Immature natural killer cell (primary cell): ENCODE results near the gene MISFA. TPM values are rescaled to one million over a fixed set of nuclear protein-coding genes. Genes with fewer than 3 reads are reported as not detected.
"Not testable (repeated sequence)": the region's sequence is repeated elsewhere in the genome, so short reads cannot be mapped to it uniquely, and the experiment has no call there.

Source experiments
- DNase-seq, 3 donors: peaks; one replicate each; pipeline ENCODE4 v3.0.0; 2022; ENCODE audit warnings: mixed read lengths in 1 of 3
- H3K27ac Mint-ChIP-seq, 6 donors: one replicate each; pipeline ENCODE4 v1.8.0; 2020; ENCODE audit warnings: mixed read lengths in 6 of 6, mild to moderate bottlenecking in 5 of 6, inconsistent platforms in 4 of 6, moderate library complexity in 3 of 6
- H3K27me3 Mint-ChIP-seq, 3 donors: one replicate each; pipeline ENCODE4 v1.8.0; 2020 to 2021; ENCODE audit warnings: low read depth in 3 of 3, mild to moderate bottlenecking in 3 of 3, mixed read lengths in 3 of 3, moderate library complexity in 3 of 3, inconsistent platforms in 1 of 3
- H3K36me3 Mint-ChIP-seq, 3 donors: one replicate each; pipeline ENCODE4 v1.8.0; 2020; ENCODE audit warnings: mixed read lengths in 3 of 3, inconsistent platforms in 2 of 3, mild to moderate bottlenecking in 2 of 3
- H3K4me1 Mint-ChIP-seq, 2 donors: one replicate each; pipeline ENCODE4 v1.8.0; 2020; ENCODE audit warnings: inconsistent platforms in 2 of 2, mild to moderate bottlenecking in 2 of 2, mixed read lengths in 2 of 2, moderate library complexity in 1 of 2
- H3K4me3 Mint-ChIP-seq, 5 donors: one replicate each; pipeline ENCODE4 v1.8.0; 2020; ENCODE audit warnings: mild to moderate bottlenecking in 5 of 5, mixed read lengths in 5 of 5, inconsistent platforms in 3 of 5, moderate library complexity in 3 of 5
- H3K9me3 Mint-ChIP-seq, 6 donors: one replicate each; pipeline ENCODE4 v1.8.0; 2020; ENCODE audit warnings: mild to moderate bottlenecking in 6 of 6, mixed read lengths in 6 of 6, inconsistent platforms in 4 of 6, moderate library complexity in 3 of 6
- polyA plus RNA-seq, 3 donors: library from polyadenylated mRNA; unstranded; fragments of 300-500 nt; fragmentation: Illumina TruSeq; gene quantifications; one replicate each; pipeline ENCODE4 v1.2.3, GENCODE V29; 2021

Gene MISFA
- polyA plus RNA-seq, 3 donors from 2014 or later: 0.24 to 1.0 (median 0.38) TPM

DNA sequence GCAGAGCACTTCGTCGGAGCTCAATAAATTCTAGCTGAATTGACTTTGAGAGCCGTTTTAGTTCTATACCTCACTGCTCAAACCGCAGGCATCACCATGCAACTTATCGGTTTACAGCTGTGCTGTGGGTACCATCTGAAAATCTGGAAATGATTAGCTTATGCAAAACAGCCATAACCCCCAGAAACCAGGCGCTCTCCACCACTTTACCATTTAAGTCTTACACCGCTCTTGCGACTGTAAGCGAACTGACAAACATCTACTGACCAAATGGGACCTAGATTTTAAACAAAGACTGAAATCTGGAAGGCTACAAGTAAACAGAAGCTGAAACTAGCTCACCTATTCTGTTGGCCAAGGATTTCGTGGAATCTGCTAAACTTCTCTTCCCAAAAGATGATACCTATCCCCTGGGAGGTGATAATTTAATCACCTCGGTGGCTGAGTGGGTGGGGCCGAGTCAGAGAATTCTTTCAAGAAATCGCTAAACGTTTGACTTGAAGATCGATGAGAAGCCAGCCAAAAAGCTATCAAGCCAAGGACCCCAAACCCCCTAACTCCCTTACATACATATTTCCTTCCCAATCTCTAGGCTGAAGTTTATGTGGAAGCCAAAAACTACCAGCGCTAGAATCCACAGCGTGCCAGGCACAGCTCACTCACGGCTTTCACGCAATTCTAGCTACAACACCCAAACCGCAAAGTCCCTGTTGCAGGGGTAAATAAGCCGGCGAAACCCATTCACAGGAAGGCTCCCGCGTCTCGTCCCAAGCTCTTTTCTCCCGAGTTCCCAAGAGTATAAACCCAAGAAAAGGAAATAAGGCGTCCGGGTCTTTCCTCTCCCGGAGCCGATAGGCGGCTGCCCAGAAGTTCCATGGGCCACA is 33.9 kb downstream of the MISFA start:
- peak overlapping the region; percentile 94 to 97 (median 96) for H3K4me3 Mint-ChIP-seq
- peak overlapping the region; percentile 97 to 100 (median 99) for H3K27ac Mint-ChIP-seq
- peaks cover 34 to 53% of the 10 kb centered on the region in 2 donors for H3K4me1 Mint-ChIP-seq
- H3K36me3 Mint-ChIP-seq: no peaks in the 10 kb centered on the region
- no peaks in the 10 kb centered on the region for H3K9me3 Mint-ChIP-seq
- H3K27me3 Mint-ChIP-seq: peaks cover 5 to 15% (median 14%) of the 10 kb centered on the region in 3 donors
- peak in 2 of 3 donors; percentile 9 to 30 for DNase-seq

GRCh38 chr11:18634140-18635032 is 34.8 kb downstream of the MISFA start, which contains the start of gene SPTY2D1:
Gene SPTY2D1 (minus strand): TSS chr11:18634342. CDS start chr11:18634257, 85 bp downstream.
- peak; percentile 98 to 99 (median 98) for DNase-seq
- peaks cover 29 to 47% of the 10 kb centered on the region in 2 donors for H3K4me1 Mint-ChIP-seq
- H3K27ac Mint-ChIP-seq: peak within 1 kb of the TSS; percentile 97 to 100 (median 99)
- H3K36me3 Mint-ChIP-seq: no peaks in the 10 kb centered on the region
- H3K4me3 Mint-ChIP-seq: peak within 1 kb of the TSS; percentile 94 to 97 (median 96)
- no peaks in the 10 kb centered on the region for H3K9me3 Mint-ChIP-seq
- H3K27me3 Mint-ChIP-seq: peaks cover 5 to 15% (median 14%) of the 10 kb centered on the region in 3 donors

GRCh38 chr11:18641677-18642076 is 42.1 kb downstream of the MISFA start:
- H3K9me3 Mint-ChIP-seq: no peaks in the 10 kb centered on the region
- no peaks in the 10 kb centered on the region for H3K4me1 Mint-ChIP-seq
- H3K27ac Mint-ChIP-seq: no peak overlapping the region
- H3K27me3 Mint-ChIP-seq: peaks cover 2 to 14% (median 6%) of the 10 kb centered on the region in 3 donors
- H3K36me3 Mint-ChIP-seq: no peaks in the 10 kb centered on the region
- DNase-seq: no peak
- no peak overlapping the region for H3K4me3 Mint-ChIP-seq

DNA sequence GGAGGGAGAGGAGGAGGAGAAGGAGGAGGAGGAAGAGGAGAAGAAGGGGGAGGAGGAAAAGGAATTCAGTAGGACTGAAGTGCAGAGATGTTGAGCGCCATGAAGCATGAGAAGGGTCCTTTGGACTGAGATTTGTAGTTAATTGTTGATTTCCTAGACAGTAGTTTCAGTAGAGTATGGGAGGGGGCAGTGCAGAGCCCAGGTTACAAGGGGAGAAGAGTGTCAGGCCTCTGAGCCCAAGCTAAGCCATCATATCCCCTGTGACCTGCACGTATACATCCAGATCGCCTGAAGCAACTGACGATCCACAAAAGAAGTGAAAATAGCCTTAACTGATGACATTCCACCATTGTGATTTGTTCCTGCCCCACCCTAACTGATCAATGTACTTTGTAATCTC is 43.4 kb downstream of the MISFA start:
- DNase-seq, H3K36me3 Mint-ChIP-seq, H3K9me3 Mint-ChIP-seq, H3K4me3 Mint-ChIP-seq, H3K4me1 Mint-ChIP-seq: not testable (repeated sequence)
- Mint-ChIP-seq H3K27ac (peak overlapping the region in 2 of 6 donors; percentile 2 to 18), H3K27me3 (peaks cover 2 to 14% (median 6%) of the 10 kb centered on the region in 3 donors)

GRCh38 chr11:18650353-18650752 is 50.8 kb downstream of the MISFA start:
- Mint-ChIP-seq H3K27ac (peak overlapping the region in 1 of 6 donors; percentile 11), H3K27me3 (no peaks in the 10 kb centered on the region), H3K4me1 (no peaks in the 10 kb centered on the region), H3K4me3 (no peak overlapping the region), H3K36me3 (no peaks in the 10 kb centered on the region), H3K9me3 (no peaks in the 10 kb centered on the region)
- no peak for DNase-seq

- DNase-seq: peak; percentile 43 to 62 (median 48)
- Mint-ChIP-seq H3K4me1 (no peaks in the 10 kb centered on the region), H3K36me3 (no peaks in the 10 kb centered on the region), H3K27me3 (no peaks in the 10 kb centered on the region), H3K4me3 (no peak overlapping the region), H3K9me3 (no peaks in the 10 kb centered on the region), H3K27ac (peak overlapping the region in 4 of 6 donors; percentile 18 to 46 (median 36))
Measured at GRCh38 chr11:18650859-18651557, 51.4 kb downstream of the MISFA start.

Other genes starting within 250 kb of the MISFA start
- 100 to 1,000 TPM; 395 to 593 (median 422) TPM for gene LDHA, start 205.2 kb upstream of the MISFA start, polyA plus RNA-seq
- gene LDHC, start 187.5 kb upstream of the MISFA start, polyA plus RNA-seq: not detected
- gene LDHAL6A, start 143.9 kb upstream of the MISFA start, polyA plus RNA-seq: under 1 TPM in 1 of 3 donors, not detected in 2; 0.79 TPM
- 10 to 100 TPM; 41.3 to 88.3 (median 74.5) TPM for gene TSG101, start 72.8 kb upstream of the MISFA start, polyA plus RNA-seq
- 10 to 100 TPM; 18.1 to 22.4 (median 20.7) TPM for gene UEVLD, start 11.1 kb upstream of the MISFA start, polyA plus RNA-seq
- gene SPTY2D1, start 34.6 kb downstream of the MISFA start, polyA plus RNA-seq: 10 to 100 TPM in 2 of 3 donors, 1 to 10 TPM in 1; 7.8 to 20.7 (median 15.3) TPM
- gene TMEM86A, start 99.0 kb downstream of the MISFA start, polyA plus RNA-seq: 1 to 10 TPM in 1 of 3 donors, under 1 TPM in 2; 0.43 to 2.1 (median 0.92) TPM
- under 1 TPM in 2 of 3 donors, not detected in 1; 0.20 to 0.46 TPM for gene IGSF22, start 126.4 kb downstream of the MISFA start, polyA plus RNA-seq
- gene PTPN5, start 192.0 kb downstream of the MISFA start, polyA plus RNA-seq: not detected